Neural cell (in vitro differentiated cells): ENCODE data around the gene RASAL2. TPM values are rescaled to one million over a fixed set of nuclear protein-coding genes. Genes with fewer than 3 reads are reported as not detected.

Experiments used
- H2AFZ ChIP-seq: fragments of 200-600, 300-800 bp; sonication (generic), shearing (Covaris generic); 2 replicates; pipeline ENCODE4 v1.6.0; 2014; ENCODE audit warnings: low read depth, mild to moderate bottlenecking, antibody characterized with exemption, low read length, moderate library complexity
- H3F3A ChIP-seq: fragments of 200-600 bp; shearing (Covaris generic); 2 replicates; pipeline ENCODE4 v1.6.1; 2016; ENCODE audit warnings: mild to moderate bottlenecking, moderate library complexity, mixed read lengths, antibody characterized with exemption, low read length; ENCODE audit not compliant: insufficient read depth, poor library complexity, severe bottlenecking
- H3K27ac ChIP-seq: fragments of 200-600, 300-800 bp; sonication (generic), shearing (Covaris generic); 2 replicates; pipeline ENCODE4 v1.5.1; 2014; ENCODE audit warnings: mild to moderate bottlenecking, low read length, moderate library complexity
- H3K27me3 ChIP-seq: fragments of 300-800, 200-600 bp; sonication (generic), shearing (Covaris generic); 2 replicates; pipeline ENCODE4 v1.6.0; 2014; ENCODE audit warnings: mild to moderate bottlenecking, low read depth, low read length, moderate library complexity; ENCODE audit not compliant: insufficient read depth
- H3K36me3 ChIP-seq: fragments of 300-800, 200-600 bp; sonication (generic), shearing (Covaris generic); 2 replicates; pipeline ENCODE4 v1.5.1; 2014; ENCODE audit warnings: mild to moderate bottlenecking, antibody characterized with exemption, low read length, moderate library complexity; ENCODE audit not compliant: insufficient read depth
- H3K4me2 ChIP-seq: fragments of 300-800, 200-600 bp; sonication (generic), shearing (Covaris generic); 2 replicates; pipeline ENCODE4 v1.6.0; 2014; ENCODE audit warnings: mild to moderate bottlenecking, low read length
- H3K4me3 ChIP-seq: fragments of 300-800, 200-600 bp; sonication (generic), shearing (Covaris generic); 2 replicates; pipeline ENCODE4 v1.5.1; 2014; ENCODE audit warnings: mild to moderate bottlenecking, low read length, moderate library complexity
- H3K79me2 ChIP-seq: fragments of 200-600 bp; shearing (Covaris generic); replicated peaks from 2 replicates; pipeline ENCODE4 v1.6.0; 2014; ENCODE audit warnings: mild to moderate bottlenecking, low read length, moderate library complexity; ENCODE audit not compliant: insufficient read depth
- H3K9ac ChIP-seq: fragments of 300-800, 200-600 bp; sonication (generic), shearing (Covaris generic); 2 replicates; pipeline ENCODE4 v1.6.1; 2016; ENCODE audit warnings: mild to moderate bottlenecking, low read length, mixed read lengths
- H3K9me2 ChIP-seq: fragments of 200-600 bp; shearing (Covaris generic); 2 replicates; pipeline ENCODE4 v1.6.1; 2016; ENCODE audit warnings: mild to moderate bottlenecking, low read length, mixed read lengths; ENCODE audit not compliant: insufficient read depth
- H3K9me3 ChIP-seq: fragments of 200-600, 300-800 bp; sonication (generic), shearing (Covaris generic); 2 replicates; pipeline ENCODE4 v1.6.1; 2016; ENCODE audit warnings: mild to moderate bottlenecking, mixed run types, low read length, moderate library complexity, mixed read lengths
- H4K20me1 ChIP-seq: fragments of 200-600 bp; shearing (Covaris generic); 2 replicates; pipeline ENCODE4 v1.6.1; 2016; ENCODE audit warnings: mild to moderate bottlenecking, mixed run types; ENCODE audit not compliant: insufficient read depth
- EZH2 ChIP-seq: fragments of 200-600, 300-800 bp; shearing (Covaris generic), sonication (generic); IDR thresholded peaks from 2 replicates; pipeline ENCODE4 v1.6.1; 2014; ENCODE audit warnings: antibody characterized with exemption, low read length, borderline replicate concordance, mild to moderate bottlenecking; ENCODE audit not compliant: insufficient read depth, poor library complexity, severe bottlenecking
- MXI1 ChIP-seq: fragments of 450-650 bp; conservative IDR thresholded peaks from 2 replicates; pipeline ENCODE4 v1.6.1; 2014; ENCODE audit warnings: antibody characterized with exemption, mild to moderate bottlenecking; ENCODE audit not compliant: poor library complexity, severe bottlenecking
- POLR2AphosphoS5 ChIP-seq: IDR thresholded peaks from 2 replicates; pipeline ENCODE4 v1.6.1; 2012
- RAD21 ChIP-seq: fragments of 450-650 bp; conservative IDR thresholded peaks from 2 replicates; pipeline ENCODE4 v1.6.1; 2014; ENCODE audit warnings: antibody characterized with exemption, mild to moderate bottlenecking, moderate library complexity
- REST ChIP-seq: IDR thresholded peaks from 2 replicates; pipeline ENCODE4 v1.6.1; 2012; ENCODE audit warnings: borderline replicate concordance
- SMC3 ChIP-seq: fragments of 450-650 bp; conservative IDR thresholded peaks from 2 replicates; pipeline ENCODE4 v1.6.1; 2014; ENCODE audit warnings: antibody characterized with exemption, mild to moderate bottlenecking, moderate library complexity; ENCODE audit not compliant: poor library complexity
- TAF1 ChIP-seq: IDR thresholded peaks from 2 replicates; pipeline ENCODE4 v1.6.1; 2012; ENCODE audit warnings: low read depth
- polyA plus RNA-seq: library from polyadenylated mRNA; depleted of rRNA; stranded (reverse); fragments of >200 nt; gene quantifications from 2 replicates; pipeline ENCODE4 v1.2.3, GENCODE V29; 2014
- TF ChIP-seq, protein P1 (sequence below): fragments of 450-650 bp; IDR thresholded peaks from 2 replicates; pipeline ENCODE4 v1.5.1; 2014; ENCODE audit warnings: antibody characterized with exemption, mild to moderate bottlenecking, moderate library complexity; ENCODE audit not compliant: poor library complexity, severe bottlenecking

RASAL2 gene
- polyA plus RNA-seq, 1 donor from 2014 or later: 73.3 TPM

DNA sequence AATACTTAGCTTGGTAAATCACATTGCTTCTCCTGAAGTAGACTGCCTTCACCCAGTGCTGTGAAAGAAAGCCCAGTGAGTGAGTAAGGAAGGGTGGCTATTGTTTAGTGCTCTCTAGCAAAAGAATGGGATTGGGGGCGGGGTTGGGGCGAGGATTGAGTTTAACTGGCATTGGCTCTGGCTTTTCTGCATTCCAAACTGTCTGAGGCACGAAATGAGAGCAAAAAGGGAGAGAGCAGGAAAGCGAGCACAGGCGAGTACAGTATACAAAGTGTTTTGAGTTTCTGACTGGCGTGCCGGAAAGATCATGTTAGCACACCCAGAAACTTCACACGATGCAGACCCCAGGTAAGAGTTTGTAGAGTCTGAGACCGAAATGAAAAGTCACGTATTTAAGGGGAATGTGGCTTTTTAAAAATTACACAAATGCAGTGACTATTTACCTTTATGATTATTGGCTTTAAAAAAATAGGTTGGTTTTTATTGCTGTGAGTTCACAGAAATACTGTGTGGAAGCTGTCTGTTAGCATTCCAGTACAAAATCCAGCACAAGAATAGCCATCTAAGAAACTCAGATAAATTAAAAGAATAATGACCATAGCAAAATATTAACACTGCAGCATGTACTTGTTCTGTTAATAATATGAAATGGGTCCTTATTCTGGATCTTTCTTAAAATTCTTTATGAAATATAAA, 247.5 kb downstream of the RASAL2 start:
- no peaks in the 10 kb centered on the region for H4K20me1 ChIP-seq
- no peaks in the 10 kb centered on the region for H3K9me3 ChIP-seq
- H3K4me3 ChIP-seq: peak overlapping the region; percentile 58
- H3F3A ChIP-seq: no peaks in the 10 kb centered on the region
- H3K36me3 ChIP-seq: no peaks in the 10 kb centered on the region
- H3K27me3 ChIP-seq: no peaks in the 10 kb centered on the region
- H3K79me2 ChIP-seq: peaks cover 20% of the 10 kb centered on the region
- peak overlapping the region; percentile 59 for H3K4me2 ChIP-seq
- TF ChIP-seq EZH2 (no peak), REST (no peak), TAF1 (no peak), RAD21 (no peak), MXI1 (no peak), POLR2AphosphoS5 (no peak)
- no peaks in the 10 kb centered on the region for H3K9me2 ChIP-seq
- H3K9ac ChIP-seq: peak overlapping the region; percentile 47
- no peak overlapping the region for H2AFZ ChIP-seq
- peak overlapping the region; percentile 31 for H3K27ac ChIP-seq

- Histone ChIP-seq H3K36me3 (no peaks in the 10 kb centered on the region), H3F3A (no peaks in the 10 kb centered on the region), H3K27me3 (no peaks in the 10 kb centered on the region), H3K27ac (no peak overlapping the region), H3K79me2 (peaks cover 22% of the 10 kb centered on the region), H3K4me2 (no peak overlapping the region), H3K9ac (no peak overlapping the region), H4K20me1 (no peaks in the 10 kb centered on the region), H3K4me3 (no peak overlapping the region), H3K9me2 (no peaks in the 10 kb centered on the region), H3K9me3 (no peaks in the 10 kb centered on the region), H2AFZ (no peak overlapping the region)
- TF ChIP-seq POLR2AphosphoS5 (no peak), SMC3 (no peak), EZH2 (no peak), TAF1 (no peak)
- TF ChIP-seq, protein P1, sequence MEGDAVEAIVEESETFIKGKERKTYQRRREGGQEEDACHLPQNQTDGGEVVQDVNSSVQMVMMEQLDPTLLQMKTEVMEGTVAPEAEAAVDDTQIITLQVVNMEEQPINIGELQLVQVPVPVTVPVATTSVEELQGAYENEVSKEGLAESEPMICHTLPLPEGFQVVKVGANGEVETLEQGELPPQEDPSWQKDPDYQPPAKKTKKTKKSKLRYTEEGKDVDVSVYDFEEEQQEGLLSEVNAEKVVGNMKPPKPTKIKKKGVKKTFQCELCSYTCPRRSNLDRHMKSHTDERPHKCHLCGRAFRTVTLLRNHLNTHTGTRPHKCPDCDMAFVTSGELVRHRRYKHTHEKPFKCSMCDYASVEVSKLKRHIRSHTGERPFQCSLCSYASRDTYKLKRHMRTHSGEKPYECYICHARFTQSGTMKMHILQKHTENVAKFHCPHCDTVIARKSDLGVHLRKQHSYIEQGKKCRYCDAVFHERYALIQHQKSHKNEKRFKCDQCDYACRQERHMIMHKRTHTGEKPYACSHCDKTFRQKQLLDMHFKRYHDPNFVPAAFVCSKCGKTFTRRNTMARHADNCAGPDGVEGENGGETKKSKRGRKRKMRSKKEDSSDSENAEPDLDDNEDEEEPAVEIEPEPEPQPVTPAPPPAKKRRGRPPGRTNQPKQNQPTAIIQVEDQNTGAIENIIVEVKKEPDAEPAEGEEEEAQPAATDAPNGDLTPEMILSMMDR: no peak
Observed at GRCh38 chr1:178342745-178343144, 248.8 kb downstream of the RASAL2 start.
